ENCODE data around the gene POU3F3.

Gene POU3F3

GRCh38 chr2:104853534-104854497 is at the start of gene POU3F3:
POU3F3 (plus strand) TSS chr2:104854115; CDS start chr2:104855511, 1,396 bp downstream.
- DNase-seq = peak; percentile 91

- no peak for DNase-seq
Measured at GRCh38 chr2:104804148-104804890, 49.6 kb upstream of the POU3F3 start.

GRCh38 chr2:104812286-104812685 is 41.6 kb upstream of the POU3F3 start:
- DNase-seq = no peak

- DNase-seq = no peak
Measured at GRCh38 chr2:104816143-104816542, 37.8 kb upstream of the POU3F3 start.

- no peak for DNase-seq
Measured at GRCh38 chr2:104818264-104818663, 35.7 kb upstream of the POU3F3 start.

GRCh38 chr2:104820126-104820525 is 33.8 kb upstream of the POU3F3 start:
- no peak for DNase-seq

- DNase-seq = no peak
Measured at GRCh38 chr2:104825124-104825865, 28.6 kb upstream of the POU3F3 start.

- DNase-seq = no peak
Measured at GRCh38 chr2:104826016-104826415, 27.9 kb upstream of the POU3F3 start.

- DNase-seq = no peak
Measured at GRCh38 chr2:104831742-104832141, 22.2 kb upstream of the POU3F3 start.

GRCh38 chr2:104834431-104835153 is 19.3 kb upstream of the POU3F3 start:
- DNase-seq = no peak

GRCh38 chr2:104836265-104836664 is 17.6 kb upstream of the POU3F3 start:
- no peak for DNase-seq

GRCh38 chr2:104836841-104837240 is 17.1 kb upstream of the POU3F3 start:
- no peak for DNase-seq

- no peak for DNase-seq
Measured at GRCh38 chr2:104840156-104840555, 13.8 kb upstream of the POU3F3 start.

GRCh38 chr2:104840893-104841585 is 12.9 kb upstream of the POU3F3 start:
- no peak for DNase-seq

- DNase-seq = no peak
Measured at GRCh38 chr2:104841744-104842143, 12.2 kb upstream of the POU3F3 start.

GRCh38 chr2:104844807-104845551 is 8.9 kb upstream of the POU3F3 start:
- DNase-seq = no peak

- no peak for DNase-seq
Measured at GRCh38 chr2:104845552-104845931, 8.4 kb upstream of the POU3F3 start.

- no peak for DNase-seq
Measured at GRCh38 chr2:104845946-104846785, 7.7 kb upstream of the POU3F3 start.

GRCh38 chr2:104846786-104847585 is 6.9 kb upstream of the POU3F3 start:
- no peak for DNase-seq

Data from right forelimb (tissue), 1 donor.